PC-3 (cell line): ENCODE measurements around the gene RAB40C. TPM values are rescaled to one million over a fixed set of nuclear protein-coding genes. Genes with fewer than 3 reads are reported as not detected.

Experiments
- ATAC-seq: fragments of 200-7000 bp; cut with Tn5 transposase; 2 replicates; pipeline ENCODE4 v1.9.1; 2020; ENCODE audit warnings: mild to moderate bottlenecking, moderate library complexity
- BruUV-seq: library from RNA; stranded (reverse); fragments of 400-500 nt; replicated peaks from 2 replicates; lab custom pipeline; 2021; lab: Mats Ljungman, UMichigan
- CTCF ChIA-PET: fragments of 300-600 bp; sonication (Branson Sonifier 250); formaldehyde crosslinking; loops from one replicate; lab custom pipeline; 2022; ENCODE audit warnings: antibody characterized with exemption; lab: Charles Lee
- POLR2A ChIA-PET: fragments of 300-600 bp; sonication (Branson Sonifier 250); formaldehyde crosslinking; loops from one replicate; lab custom pipeline; 2022; ENCODE audit warnings: antibody characterized with exemption; ENCODE audit not compliant: unreplicated experiment; lab: Charles Lee
- DNase-seq: peaks from one replicate; pipeline ENCODE4 v3.0.0-alpha.2; 2015
- H2AFZ ChIP-seq: fragments of 300-600 bp; sonication (generic); 2 replicates; pipeline ENCODE4 v1.6.0; 2016; ENCODE audit warnings: antibody characterized with exemption, low read length
- H3F3A ChIP-seq: fragments of 300-600 bp; sonication (generic); one replicate; pipeline ENCODE4 v1.6.0; 2017; ENCODE audit warnings: antibody characterized with exemption, low read length, control low read depth, mild to moderate bottlenecking; ENCODE audit not compliant: unreplicated experiment
- H3K27ac ChIP-seq: fragments of 300-600 bp; sonication (generic); 2 replicates; pipeline ENCODE4 v1.5.1; 2016; ENCODE audit warnings: mild to moderate bottlenecking, low read length
- H3K27me3 ChIP-seq: fragments of 300-600 bp; sonication (generic); 2 replicates; pipeline ENCODE4 v1.6.1; 2016; ENCODE audit warnings: low read length, mixed read lengths
- H3K36me3 ChIP-seq: fragments of 300-600 bp; sonication (generic); 2 replicates; pipeline ENCODE4 v1.6.1; 2016; ENCODE audit warnings: low read depth, mixed run types, low read length, mixed read lengths
- H3K4me1 ChIP-seq: fragments of 300-600 bp; sonication (generic); 2 replicates; pipeline ENCODE4 v1.5.1; 2016; ENCODE audit warnings: low read length; ENCODE audit not compliant: insufficient read depth
- H3K4me2 ChIP-seq: fragments of 300-600 bp; sonication (generic); 2 replicates; pipeline ENCODE4 v1.6.0; 2016; ENCODE audit warnings: low read length
- H3K4me3 ChIP-seq: fragments of 300-600 bp; sonication (generic); 2 replicates; pipeline ENCODE4 v1.5.1; 2016; ENCODE audit warnings: mild to moderate bottlenecking, low read length, mixed read lengths
- H3K79me2 ChIP-seq: fragments of 300-600 bp; sonication (generic); 2 replicates; pipeline ENCODE4 v1.6.1; 2017; ENCODE audit warnings: low read length, mixed read lengths
- H3K9ac ChIP-seq: fragments of 300-600 bp; sonication (generic); 2 replicates; pipeline ENCODE4 v1.6.0; 2016; ENCODE audit warnings: mild to moderate bottlenecking, low read length
- H3K9me2 ChIP-seq: fragments of 300-600 bp; sonication (generic); replicated peaks from 2 replicates; pipeline ENCODE4 v1.6.1; 2016; ENCODE audit warnings: mixed run types, low read length, mixed read lengths
- H3K9me3 ChIP-seq: fragments of 300-600 bp; sonication (generic); 2 replicates; pipeline ENCODE4 v1.6.1; 2016; ENCODE audit warnings: low read length, mixed read lengths
- H4K20me1 ChIP-seq: fragments of 300-600 bp; sonication (generic); 2 replicates; pipeline ENCODE4 v1.6.1; 2016; ENCODE audit warnings: low read length, mixed read lengths
- EZH2 ChIP-seq: fragments of 300-600 bp; sonication (generic); IDR thresholded peaks from one replicate; pipeline ENCODE4 v1.6.1; 2017; ENCODE audit warnings: antibody characterized with exemption, mild to moderate bottlenecking, low read length; ENCODE audit not compliant: unreplicated experiment
- EZH2phosphoT487 ChIP-seq: fragments of 300-600 bp; sonication (generic); IDR thresholded peaks from 2 replicates; pipeline ENCODE4 v1.6.1; 2018; ENCODE audit warnings: mild to moderate bottlenecking, antibody characterized with exemption, low read length, borderline replicate concordance
- intact Hi-C: fragments of 100-400 bp; cut with micrococcal nuclease; formaldehyde crosslinking; loops from 2 replicates; pipeline ENCODE4 v1.9.0; 2023
- total RNA-seq: library from RNA; depleted of rRNA; stranded (reverse); fragments of >200 nt; gene quantifications from 2 replicates; pipeline ENCODE4 v1.2.3, GENCODE V29; 2014
- TF ChIP-seq, protein P1 (sequence below): fragments of 300-600 bp; sonication (generic); conservative IDR thresholded peaks from 2 replicates; pipeline ENCODE4 v1.5.1; 2017; ENCODE audit warnings: antibody characterized with exemption, low read depth, mild to moderate bottlenecking, low read length

RAB40C gene
- total RNA-seq, 1 experiment from 2014 or later = 19.5 TPM

DNA sequence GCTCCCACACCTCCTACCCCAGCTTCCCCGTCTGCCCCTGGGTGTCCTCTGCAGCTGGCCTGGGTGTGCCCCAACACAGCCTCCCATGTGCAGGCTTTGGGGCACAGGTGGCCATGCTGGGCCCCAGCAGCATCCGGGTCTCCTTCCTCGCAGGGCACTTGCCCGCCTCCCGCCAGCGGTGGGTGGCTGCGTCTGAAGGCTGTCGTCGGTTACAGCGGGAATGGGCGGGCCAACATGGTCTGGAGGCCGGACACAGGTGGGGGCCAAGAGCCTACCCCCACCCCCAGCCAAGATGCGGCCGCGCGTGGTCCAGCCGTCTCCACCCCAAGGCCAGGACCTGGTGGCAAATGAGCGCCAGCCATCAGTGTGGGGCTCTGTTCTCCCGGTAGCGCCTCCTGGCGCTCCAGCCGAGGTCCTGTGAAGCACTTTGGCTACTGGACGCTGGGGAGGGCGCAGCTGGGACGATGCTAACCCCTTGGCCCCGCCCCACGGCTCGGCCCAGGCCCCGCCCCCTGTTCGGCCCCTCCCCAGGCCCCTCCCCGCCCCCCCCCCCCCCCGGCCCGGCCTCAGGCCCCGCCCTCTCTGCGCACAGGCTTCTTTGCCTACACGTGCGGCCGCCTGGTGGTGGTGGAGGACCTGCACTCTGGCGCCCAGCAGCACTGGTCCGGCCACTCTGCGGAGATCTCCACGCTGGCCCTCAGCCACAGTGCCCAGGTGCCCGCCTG is 70.8 kb downstream of the RAB40C start:
- Histone ChIP-seq H3K27ac (no peak overlapping the region), H3K4me3 (peak overlapping the region; percentile 42; the same call in 1 of the 2 replicates), H3K36me3 (no peaks in the 10 kb centered on the region), H3K9me2 (no peaks in the 10 kb centered on the region), H3K9ac (0 out of 2 replicates have a peak overlapping the region, but pooled peaks have one; percentile 25), H3K4me2 (peak overlapping the region; percentile 65), H4K20me1 (no peaks in the 10 kb centered on the region), H3K4me1 (peaks cover 5% of the 10 kb centered on the region), H3K9me3 (no peaks in the 10 kb centered on the region), H2AFZ (no peak overlapping the region), H3F3A (no peaks in the 10 kb centered on the region), H3K79me2 (no peaks in the 10 kb centered on the region), H3K27me3 (no peaks in the 10 kb centered on the region)
- ATAC-seq = peak; percentile 90
- POLR2A ChIA-PET = no interaction called here
- intact Hi-C loops = no loop called here
- CTCF ChIA-PET = interaction anchor here (0.6 kb wide), 1 partner anchor 70 kb away, joined by 3 read pairs; no protein-coding TSS in a partner anchor
- peak; percentile 79 for DNase-seq
- no TSS peak for BruUV-seq
- no peak for TF ChIP-seq EZH2
- no peak for TF ChIP-seq EZH2phosphoT487
- TF ChIP-seq, protein P1, sequence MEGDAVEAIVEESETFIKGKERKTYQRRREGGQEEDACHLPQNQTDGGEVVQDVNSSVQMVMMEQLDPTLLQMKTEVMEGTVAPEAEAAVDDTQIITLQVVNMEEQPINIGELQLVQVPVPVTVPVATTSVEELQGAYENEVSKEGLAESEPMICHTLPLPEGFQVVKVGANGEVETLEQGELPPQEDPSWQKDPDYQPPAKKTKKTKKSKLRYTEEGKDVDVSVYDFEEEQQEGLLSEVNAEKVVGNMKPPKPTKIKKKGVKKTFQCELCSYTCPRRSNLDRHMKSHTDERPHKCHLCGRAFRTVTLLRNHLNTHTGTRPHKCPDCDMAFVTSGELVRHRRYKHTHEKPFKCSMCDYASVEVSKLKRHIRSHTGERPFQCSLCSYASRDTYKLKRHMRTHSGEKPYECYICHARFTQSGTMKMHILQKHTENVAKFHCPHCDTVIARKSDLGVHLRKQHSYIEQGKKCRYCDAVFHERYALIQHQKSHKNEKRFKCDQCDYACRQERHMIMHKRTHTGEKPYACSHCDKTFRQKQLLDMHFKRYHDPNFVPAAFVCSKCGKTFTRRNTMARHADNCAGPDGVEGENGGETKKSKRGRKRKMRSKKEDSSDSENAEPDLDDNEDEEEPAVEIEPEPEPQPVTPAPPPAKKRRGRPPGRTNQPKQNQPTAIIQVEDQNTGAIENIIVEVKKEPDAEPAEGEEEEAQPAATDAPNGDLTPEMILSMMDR = peak; percentile 36

DNA sequence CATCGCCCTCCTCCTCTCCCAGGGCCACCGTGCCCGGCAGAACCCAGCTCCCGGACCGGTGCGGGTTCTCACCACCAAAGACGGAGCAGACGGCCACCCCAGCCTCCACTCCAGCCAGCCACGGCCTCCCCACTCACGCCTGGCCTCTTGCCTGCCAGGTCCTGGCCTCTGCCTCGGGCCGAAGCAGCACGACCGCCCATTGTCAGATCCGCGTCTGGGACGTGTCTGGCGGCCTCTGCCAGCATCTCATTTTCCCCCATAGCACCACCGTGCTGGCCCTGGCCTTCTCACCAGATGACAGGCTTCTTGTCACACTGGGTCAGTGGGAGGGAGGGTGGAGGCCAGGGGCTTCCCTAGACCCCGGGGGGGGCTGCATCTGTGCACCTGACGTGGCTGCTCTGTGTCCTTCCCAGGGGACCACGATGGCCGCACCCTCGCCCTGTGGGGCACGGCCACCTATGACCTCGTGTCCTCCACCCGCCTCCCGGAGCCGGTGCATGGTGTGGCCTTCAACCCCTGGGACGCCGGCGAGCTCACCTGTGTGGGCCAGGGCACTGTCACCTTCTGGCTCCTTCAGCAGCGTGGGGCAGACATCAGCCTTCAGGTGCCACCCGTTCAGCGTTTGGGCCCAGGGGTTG is 71.4 kb downstream of the RAB40C start:
- Histone ChIP-seq H4K20me1 (no peaks in the 10 kb centered on the region), H3K9ac (peak overlapping the region; percentile 25; the same call in 1 of the 2 replicates), H3K9me2 (no peaks in the 10 kb centered on the region), H3K79me2 (no peaks in the 10 kb centered on the region), H3K9me3 (no peaks in the 10 kb centered on the region), H3F3A (no peaks in the 10 kb centered on the region), H3K4me3 (peak overlapping the region; percentile 42; the same call in 1 of the 2 replicates), H3K36me3 (no peaks in the 10 kb centered on the region), H3K4me2 (peak overlapping the region; percentile 65), H3K27ac (no peak overlapping the region), H3K27me3 (no peaks in the 10 kb centered on the region), H2AFZ (no peak overlapping the region), H3K4me1 (peaks cover 5% of the 10 kb centered on the region)
- BruUV-seq = TSS peak; percentile 21
- TF ChIP-seq EZH2 (no peak), EZH2phosphoT487 (no peak)
- TF ChIP-seq, protein P1 = no peak
- CTCF ChIA-PET = interaction anchor here (0.6 kb wide), 1 partner anchor 71 kb away, joined by 3 read pairs; no protein-coding TSS in a partner anchor
- intact Hi-C loops = no loop called here
- DNase-seq = no peak
- POLR2A ChIA-PET = no interaction called here
- ATAC-seq = peak; percentile 7; the same call in 1 of the 2 replicates
